GM21360 (cell line): ENCODE results near the gene SARNP.
"Not testable (repeated sequence)": the region's sequence is repeated elsewhere in the genome, so short reads cannot be mapped to it uniquely, and the experiment has no call there.

Experiments used
- ATAC-seq: cut with Tn5 transposase; IDR thresholded peaks from one replicate; pipeline ENCODE4 v1.9.1; 2021; ENCODE audit warnings: mild to moderate bottlenecking, moderate library complexity; ENCODE audit not compliant: unreplicated experiment

The SARNP gene

GRCh38 chr12:55839345-55840140 lies 22.0 kb upstream of the SARNP start:
- ATAC-seq: no peak

GRCh38 chr12:55838361-55838760 lies 20.8 kb upstream of the SARNP start:
- no peak for ATAC-seq

GRCh38 chr12:55834400-55834799 lies 16.9 kb upstream of the SARNP start:
- ATAC-seq: not testable (repeated sequence)

GRCh38 chr12:55833056-55833455 lies 15.5 kb upstream of the SARNP start:
- ATAC-seq: no peak

GRCh38 chr12:55831447-55831815 lies 13.9 kb upstream of the SARNP start:
- no peak for ATAC-seq

- no peak for ATAC-seq
Observed at GRCh38 chr12:55830601-55831446, 13.3 kb upstream of the SARNP start.

GRCh38 chr12:55829967-55830600 lies 12.6 kb upstream of the SARNP start:
- ATAC-seq: peak; percentile 20

GRCh38 chr12:55828357-55828756 lies 10.8 kb upstream of the SARNP start:
- no peak for ATAC-seq

GRCh38 chr12:55827806-55828205 lies 10.3 kb upstream of the SARNP start:
- no peak for ATAC-seq

GRCh38 chr12:55824726-55825125 lies 7.2 kb upstream of the SARNP start:
- no peak for ATAC-seq

GRCh38 chr12:55823419-55823818 lies 5.9 kb upstream of the SARNP start:
- ATAC-seq: no peak

- ATAC-seq: no peak
Observed at GRCh38 chr12:55822228-55822627, 4.7 kb upstream of the SARNP start.

GRCh38 chr12:55820679-55821078 lies 3.2 kb upstream of the SARNP start:
- no peak for ATAC-seq

GRCh38 chr12:55818886-55819285 lies 1.4 kb upstream of the SARNP start:
- no peak for ATAC-seq

GRCh38 chr12:55818140-55818728 lies 710 bp upstream of the SARNP start:
- ATAC-seq: peak; percentile 17

- no peak for ATAC-seq
Observed at GRCh38 chr12:55816881-55817344, 611 bp downstream of the SARNP start.

GRCh38 chr12:55815473-55815872 lies 2.1 kb downstream of the SARNP start:
- no peak for ATAC-seq

GRCh38 chr12:55814257-55814656 lies 3.3 kb downstream of the SARNP start:
- no peak for ATAC-seq

GRCh38 chr12:55812088-55812487 lies 5.4 kb downstream of the SARNP start:
- ATAC-seq: no peak

- no peak for ATAC-seq
Observed at GRCh38 chr12:55809274-55809673, 8.2 kb downstream of the SARNP start.

GRCh38 chr12:55806982-55807381 lies 10.5 kb downstream of the SARNP start:
- no peak for ATAC-seq
